Coronary artery (tissue), 2 donors: ENCODE results near the gene MCTP1.

Experiments used
- DNase-seq: peaks from one replicate; pipeline ENCODE4 v3.0.0-alpha.2; 2017; ENCODE audit warnings: low spot score
- H3K27ac ChIP-seq, 2 donors: fragments of 200-600 bp; sonication (generic); one replicate each; pipeline ENCODE4 v1.5.1; 2016 to 2019
- H3K4me3 ChIP-seq: fragments of 200-600 bp; sonication (generic); 2 replicates; pipeline ENCODE4 v1.5.1; 2016; ENCODE audit warnings: mild to moderate bottlenecking, moderate library complexity
- CTCF ChIP-seq: fragments of 200-600 bp; sonication (generic); IDR thresholded peaks from one replicate; pipeline ENCODE4 v1.5.1; 2019; ENCODE audit warnings: antibody characterized with exemption

Gene MCTP1

GRCh38 chr5:94769996-94770395, 514.9 kb downstream of the MCTP1 start:
- H3K27ac ChIP-seq = no peak overlapping the region
- H3K4me3 ChIP-seq = no peak overlapping the region
- no peak for TF ChIP-seq CTCF
- DNase-seq = no peak

GRCh38 chr5:94761786-94762185, 523.1 kb downstream of the MCTP1 start:
- no peak overlapping the region for H3K4me3 ChIP-seq
- H3K27ac ChIP-seq = no peak overlapping the region
- TF ChIP-seq CTCF = no peak
- DNase-seq = no peak

GRCh38 chr5:94761055-94761454, 523.8 kb downstream of the MCTP1 start:
- DNase-seq = no peak
- no peak overlapping the region for H3K27ac ChIP-seq
- TF ChIP-seq CTCF = no peak
- H3K4me3 ChIP-seq = no peak overlapping the region

GRCh38 chr5:94759961-94760360, 524.9 kb downstream of the MCTP1 start:
- Histone ChIP-seq H3K27ac (no peak overlapping the region), H3K4me3 (no peak overlapping the region)
- DNase-seq = no peak
- TF ChIP-seq CTCF = no peak

GRCh38 chr5:94759022-94759421, 525.9 kb downstream of the MCTP1 start:
- H3K27ac ChIP-seq = no peak overlapping the region
- no peak for TF ChIP-seq CTCF
- DNase-seq = no peak
- no peak overlapping the region for H3K4me3 ChIP-seq

- no peak for TF ChIP-seq CTCF
- no peak for DNase-seq
- Histone ChIP-seq H3K4me3 (no peak overlapping the region), H3K27ac (no peak overlapping the region)
Observed at GRCh38 chr5:94754824-94755223, 530.1 kb downstream of the MCTP1 start.

- H3K27ac ChIP-seq = no peak overlapping the region
- no peak overlapping the region for H3K4me3 ChIP-seq
- no peak for TF ChIP-seq CTCF
- DNase-seq = no peak
Observed at GRCh38 chr5:94751460-94751859, 533.4 kb downstream of the MCTP1 start.
